Measurements from ENCODE around the gene ENPP3.

GRCh38 chr6:131789219-131789618 lies 152.1 kb downstream of the ENPP3 start:
- TF ChIP-seq, protein P1, sequence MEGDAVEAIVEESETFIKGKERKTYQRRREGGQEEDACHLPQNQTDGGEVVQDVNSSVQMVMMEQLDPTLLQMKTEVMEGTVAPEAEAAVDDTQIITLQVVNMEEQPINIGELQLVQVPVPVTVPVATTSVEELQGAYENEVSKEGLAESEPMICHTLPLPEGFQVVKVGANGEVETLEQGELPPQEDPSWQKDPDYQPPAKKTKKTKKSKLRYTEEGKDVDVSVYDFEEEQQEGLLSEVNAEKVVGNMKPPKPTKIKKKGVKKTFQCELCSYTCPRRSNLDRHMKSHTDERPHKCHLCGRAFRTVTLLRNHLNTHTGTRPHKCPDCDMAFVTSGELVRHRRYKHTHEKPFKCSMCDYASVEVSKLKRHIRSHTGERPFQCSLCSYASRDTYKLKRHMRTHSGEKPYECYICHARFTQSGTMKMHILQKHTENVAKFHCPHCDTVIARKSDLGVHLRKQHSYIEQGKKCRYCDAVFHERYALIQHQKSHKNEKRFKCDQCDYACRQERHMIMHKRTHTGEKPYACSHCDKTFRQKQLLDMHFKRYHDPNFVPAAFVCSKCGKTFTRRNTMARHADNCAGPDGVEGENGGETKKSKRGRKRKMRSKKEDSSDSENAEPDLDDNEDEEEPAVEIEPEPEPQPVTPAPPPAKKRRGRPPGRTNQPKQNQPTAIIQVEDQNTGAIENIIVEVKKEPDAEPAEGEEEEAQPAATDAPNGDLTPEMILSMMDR (IDR thresholded peaks at IDR 0.05): no peak
- no peak for TF ChIP-seq ESRRA (CRISPR knock-in tag; IDR thresholded peaks at IDR 0.05; ENCODE audit: borderline replicate concordance)
- TF ChIP-seq SMAD3 (CRISPR knock-in tag; IDR thresholded peaks at IDR 0.05; ENCODE audit: borderline replicate concordance): no peak
- TF ChIP-seq, protein P2, sequence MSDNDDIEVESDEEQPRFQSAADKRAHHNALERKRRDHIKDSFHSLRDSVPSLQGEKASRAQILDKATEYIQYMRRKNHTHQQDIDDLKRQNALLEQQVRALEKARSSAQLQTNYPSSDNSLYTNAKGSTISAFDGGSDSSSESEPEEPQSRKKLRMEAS (CRISPR knock-in tag; IDR thresholded peaks at IDR 0.05): no peak
- no peak for TF ChIP-seq SP1 (CRISPR knock-in tag; conservative IDR thresholded peaks at IDR 0.05)
- no peak for TF ChIP-seq ZNF423 (CRISPR knock-in tag; IDR thresholded peaks at IDR 0.05)
- TF ChIP-seq MLX (CRISPR knock-in tag; IDR thresholded peaks at IDR 0.05): no peak
- no peak for TF ChIP-seq ZNF425 (CRISPR knock-in tag; conservative IDR thresholded peaks at IDR 0.05)
- no peak for TF ChIP-seq JUN (CRISPR knock-in tag; IDR thresholded peaks at IDR 0.05)
- TF ChIP-seq TEAD4 (CRISPR knock-in tag; IDR thresholded peaks at IDR 0.05): no peak
- TF ChIP-seq USF2 (CRISPR knock-in tag; IDR thresholded peaks at IDR 0.05): no peak

Data from WTC11 (cell line).